ENCODE measurements around the gene CCR9.

CCR9 gene

DNA sequence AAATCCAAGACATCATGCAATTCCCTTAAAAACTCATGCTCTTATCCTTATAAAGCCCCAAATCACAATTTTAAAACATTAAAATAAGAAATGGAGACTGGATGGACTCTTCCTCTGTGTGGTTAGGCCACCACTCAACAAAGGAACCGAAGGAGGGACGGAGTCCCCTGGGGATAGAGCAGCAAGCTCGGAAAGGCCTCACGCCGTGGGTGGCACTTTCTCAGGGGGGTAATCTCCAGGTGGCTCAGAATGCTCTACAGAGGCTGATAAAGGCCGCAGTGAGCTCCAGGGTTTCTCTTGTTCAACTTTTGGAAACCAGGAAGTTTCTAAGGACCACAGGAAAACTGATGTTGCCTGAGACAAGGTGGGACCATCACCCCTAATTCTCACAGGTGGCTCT lies 23.2 kb downstream of the CCR9 start:
- no peak for DNase-seq

DNA sequence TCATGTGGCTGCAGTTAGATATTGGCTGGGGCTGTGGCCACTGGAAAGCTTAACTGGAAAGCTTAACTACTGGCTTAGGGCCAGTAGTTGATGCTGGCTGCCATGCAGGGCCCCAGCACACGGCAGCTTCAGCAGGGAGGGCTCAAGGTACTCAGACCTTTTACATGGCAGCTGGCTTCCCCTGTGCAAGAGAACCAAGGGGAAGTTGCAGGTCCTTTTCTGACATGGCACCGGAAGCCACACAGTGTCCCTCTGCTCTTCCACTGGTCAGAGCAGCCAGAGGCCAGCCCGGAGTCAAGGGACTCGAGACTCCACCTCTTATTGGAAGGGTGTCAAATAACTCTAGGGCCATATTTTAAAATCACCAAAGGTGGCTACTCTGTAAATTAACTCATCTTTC lies 24.5 kb downstream of the CCR9 start:
- DNase-seq, result no peak

DNA sequence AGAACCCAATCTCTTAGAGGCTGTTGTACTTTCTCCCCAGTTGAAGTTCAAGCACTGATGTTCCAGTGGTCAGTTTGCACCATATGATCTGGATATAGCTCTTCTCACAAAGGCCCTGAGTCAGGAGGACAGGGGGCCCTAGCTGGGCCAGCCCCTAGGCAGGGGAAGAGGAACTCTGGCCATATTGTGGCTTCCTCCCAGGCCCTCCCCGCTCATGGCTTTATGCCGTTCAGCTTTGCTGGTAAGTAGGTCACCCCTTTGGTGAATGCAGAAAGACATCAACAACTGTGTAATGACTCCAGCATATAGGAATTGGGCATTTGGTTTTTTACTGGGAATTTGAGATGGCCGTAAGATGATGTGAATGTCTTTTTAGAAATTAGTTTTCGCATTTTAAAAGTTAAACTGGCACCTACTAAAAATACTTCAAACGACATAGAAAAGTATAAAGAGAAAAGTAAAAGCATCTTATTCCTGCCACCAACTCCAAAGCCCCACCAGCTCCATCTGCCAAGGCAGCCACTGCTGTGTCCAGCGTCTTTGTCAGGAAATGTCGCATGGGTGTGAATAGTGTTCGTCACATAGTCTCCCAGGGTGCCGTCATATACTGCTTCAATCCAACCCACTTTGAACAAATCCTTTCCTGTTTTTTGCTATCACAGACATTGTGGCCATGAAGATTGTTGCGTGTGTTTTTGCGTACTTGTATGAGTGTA lies 25.3 kb downstream of the CCR9 start:
- DNase-seq, result no peak

DNA sequence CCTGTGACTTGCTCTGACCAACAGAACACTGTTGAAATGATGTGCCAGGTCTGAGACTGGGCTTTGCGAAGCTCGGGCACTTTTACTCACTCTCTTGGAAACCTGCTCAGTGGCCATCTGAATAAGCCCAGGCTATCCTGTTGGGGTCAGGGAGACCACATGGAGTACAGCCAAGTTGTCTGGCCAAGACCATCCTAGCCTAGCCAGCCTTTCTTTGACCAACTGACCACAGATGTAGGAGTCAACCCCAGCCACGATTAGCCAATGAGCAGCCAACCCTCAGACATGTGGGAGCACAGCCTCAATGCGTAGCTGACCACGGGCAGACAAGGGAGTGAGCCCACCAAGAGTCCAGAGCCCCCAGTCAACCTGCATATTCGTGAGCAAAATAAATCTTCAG lies 26.1 kb downstream of the CCR9 start:
- DNase-seq, result no peak

DNA sequence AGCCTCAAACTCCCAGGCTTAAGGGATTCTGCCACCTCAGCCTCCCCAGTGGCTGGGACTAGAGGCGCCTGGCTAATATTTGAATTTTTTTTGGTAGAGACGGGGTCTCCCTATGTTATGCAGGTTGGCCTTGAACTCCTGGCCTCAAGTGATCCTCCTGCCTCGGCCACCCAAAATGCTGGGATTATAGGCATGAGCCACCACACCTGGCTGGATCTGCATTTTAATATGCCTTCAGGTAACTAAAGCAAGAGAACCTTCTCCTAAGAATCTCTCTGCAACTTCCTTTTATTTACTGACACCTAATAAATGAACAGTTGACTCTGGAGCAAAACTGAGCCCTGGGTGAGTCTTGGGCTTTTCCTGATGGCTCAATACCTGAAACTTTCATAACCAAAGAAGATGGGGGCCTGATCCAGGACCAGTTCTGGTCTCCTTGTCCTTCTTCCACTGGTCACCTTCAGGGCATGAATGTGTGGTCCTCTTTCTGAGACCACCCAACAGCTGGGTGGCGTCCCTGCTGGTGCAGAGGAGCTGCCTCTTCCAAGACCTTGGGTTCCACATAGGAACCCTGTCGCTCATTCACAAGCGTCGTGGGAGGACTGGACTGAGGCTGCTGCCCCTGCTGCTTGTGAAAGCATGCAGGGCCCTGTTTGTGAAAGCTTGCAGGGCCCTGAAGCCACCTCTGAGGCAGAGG lies 28.2 kb downstream of the CCR9 start:
- DNase-seq, result no peak

DNA sequence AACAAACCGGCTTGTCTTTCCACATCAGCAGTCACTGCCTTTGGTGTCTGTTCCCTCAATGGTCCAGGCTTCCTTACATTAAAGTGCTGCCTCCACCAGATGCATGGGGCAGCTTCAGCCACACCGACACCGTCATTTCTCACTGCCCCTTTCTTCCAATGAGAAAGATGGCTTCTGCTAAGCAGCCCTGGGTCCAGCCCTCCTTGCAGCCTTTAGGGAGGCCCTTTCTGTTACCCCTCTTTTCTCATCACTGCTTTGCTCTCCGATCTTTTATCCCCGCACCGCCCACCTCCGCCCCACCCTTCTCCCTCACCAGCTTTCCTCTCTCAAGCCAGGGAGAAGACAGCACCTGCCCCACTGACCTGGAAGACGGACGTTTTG lies 28.7 kb downstream of the CCR9 start:
- DNase-seq, result no peak

DNA sequence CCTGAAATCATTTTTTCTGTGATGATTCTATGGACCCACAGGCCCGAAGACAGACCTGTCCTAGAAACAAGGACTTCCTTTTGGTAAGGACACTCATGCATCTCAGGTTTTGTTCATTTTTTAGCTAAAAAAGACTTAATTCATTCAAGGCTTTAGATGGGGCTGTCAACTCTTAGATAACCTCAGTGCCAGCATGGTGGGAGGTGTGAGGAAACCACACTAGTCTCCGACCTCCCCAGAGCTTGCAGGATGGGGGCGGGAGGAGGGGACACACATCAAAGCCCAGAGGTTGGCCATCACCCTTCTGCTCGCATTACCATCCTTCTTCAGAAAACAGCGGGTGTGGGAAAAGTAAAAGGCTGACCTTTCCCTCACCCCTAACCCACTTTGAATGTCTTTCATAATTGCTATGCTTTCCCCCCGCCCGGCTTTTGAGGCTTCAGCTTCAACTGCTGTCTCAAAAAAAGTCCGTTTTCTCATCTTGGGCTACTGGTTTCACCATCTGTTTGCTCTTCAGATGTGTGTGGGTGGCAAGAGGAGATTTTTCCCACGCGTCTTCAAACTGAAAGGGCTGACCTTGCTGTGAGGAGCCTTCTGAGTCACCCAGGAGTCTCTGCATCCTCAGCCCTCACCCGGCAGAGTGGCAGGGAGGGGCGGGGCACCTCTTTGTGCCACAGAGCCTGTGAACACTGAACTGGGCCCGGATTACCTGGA lies 29.3 kb downstream of the CCR9 start:
- no peak for DNase-seq

DNA sequence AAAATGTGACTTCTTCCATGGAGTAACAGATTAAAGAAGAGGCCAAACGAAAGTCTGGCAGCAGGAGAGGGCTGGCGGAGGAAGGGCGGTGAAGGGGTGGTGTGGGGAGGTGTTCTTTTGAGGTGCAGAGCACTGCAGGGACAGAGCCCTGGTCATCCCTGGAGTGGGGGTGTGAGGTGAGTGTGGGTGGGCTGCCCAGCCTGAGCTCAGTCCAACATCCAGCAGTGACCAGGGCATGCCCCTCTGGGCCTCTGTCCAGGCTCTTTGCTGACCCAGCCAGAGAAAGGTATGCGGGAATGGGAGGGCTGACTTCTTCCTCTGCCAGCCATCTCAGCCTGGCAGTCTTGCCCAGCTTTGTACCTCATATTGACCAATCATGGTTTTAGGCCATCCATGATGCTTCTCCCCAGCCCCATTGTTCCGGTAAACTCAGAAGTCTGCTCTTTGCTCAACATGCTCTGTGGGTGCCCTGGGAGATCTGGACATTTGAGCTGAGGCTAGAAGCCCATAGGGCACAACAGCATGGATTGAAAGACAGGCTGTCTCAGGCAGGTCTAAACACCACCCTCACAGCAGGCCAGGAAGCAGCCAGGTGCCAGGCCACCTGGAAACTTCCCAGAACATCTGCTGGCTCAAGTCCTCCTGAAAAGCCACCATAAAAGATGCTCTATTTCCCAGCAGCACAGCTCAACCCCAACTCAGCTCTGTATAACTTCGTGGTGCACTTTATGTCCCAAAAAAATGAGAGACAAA lies 31.0 kb downstream of the CCR9 start:
- no peak for DNase-seq

DNA sequence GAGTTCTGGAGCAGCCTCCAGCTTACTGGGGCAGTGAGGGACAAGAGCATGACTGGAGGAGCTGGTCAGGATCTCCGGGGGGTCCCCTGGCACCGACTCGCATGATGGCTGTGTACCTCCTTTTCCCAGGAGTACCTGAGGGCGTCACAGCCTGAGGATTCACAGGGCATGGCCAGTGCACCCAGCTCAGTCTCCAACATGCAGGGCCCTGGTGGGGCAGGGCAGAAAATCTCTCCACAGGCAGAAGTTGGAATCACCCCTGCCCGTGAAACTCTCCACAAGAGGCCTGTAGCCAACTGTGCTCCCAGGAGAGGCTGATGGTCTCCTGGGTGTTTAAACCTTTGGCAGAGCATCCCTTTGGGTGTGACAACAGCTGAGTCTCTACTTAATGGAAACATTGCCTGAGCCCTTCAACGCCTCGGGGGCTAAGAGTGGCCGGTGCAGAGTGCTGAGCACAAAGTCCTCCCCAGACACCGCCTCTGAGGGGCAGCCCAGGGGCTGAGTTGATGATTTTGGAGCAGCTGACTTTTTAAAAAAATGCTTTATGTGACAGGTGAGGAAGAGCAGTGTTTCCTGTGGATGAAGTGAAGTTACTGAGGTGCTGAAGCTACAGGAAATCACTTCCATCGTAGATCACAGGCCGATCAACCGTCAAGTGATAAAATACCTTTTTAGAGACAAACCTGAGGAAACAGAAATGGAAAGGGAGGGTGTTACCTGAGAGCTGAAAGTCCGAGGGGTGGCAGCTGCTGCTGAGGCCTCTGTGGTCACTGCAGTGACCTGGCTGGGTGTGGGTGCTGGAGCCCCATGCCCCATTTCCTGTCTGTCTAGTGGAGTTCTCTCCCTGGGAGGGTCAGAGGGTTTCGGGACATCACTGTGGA lies 35.1 kb downstream of the CCR9 start:
- DNase-seq, result no peak

DNA sequence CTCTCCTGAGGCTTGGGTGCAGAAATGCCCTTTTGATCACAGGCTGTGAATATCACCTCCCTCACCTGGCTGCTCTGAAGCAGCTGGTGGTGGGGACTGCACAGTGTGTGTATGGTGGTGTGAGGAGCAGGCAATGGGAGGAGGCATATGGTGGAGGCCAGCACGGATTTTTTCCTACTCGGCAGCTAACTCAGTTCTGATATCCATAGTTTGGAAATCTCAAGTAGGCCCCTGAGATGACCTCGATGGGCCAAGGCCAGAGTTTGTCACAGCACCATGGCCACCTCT lies 35.6 kb downstream of the CCR9 start:
- DNase-seq, result no peak

DNA sequence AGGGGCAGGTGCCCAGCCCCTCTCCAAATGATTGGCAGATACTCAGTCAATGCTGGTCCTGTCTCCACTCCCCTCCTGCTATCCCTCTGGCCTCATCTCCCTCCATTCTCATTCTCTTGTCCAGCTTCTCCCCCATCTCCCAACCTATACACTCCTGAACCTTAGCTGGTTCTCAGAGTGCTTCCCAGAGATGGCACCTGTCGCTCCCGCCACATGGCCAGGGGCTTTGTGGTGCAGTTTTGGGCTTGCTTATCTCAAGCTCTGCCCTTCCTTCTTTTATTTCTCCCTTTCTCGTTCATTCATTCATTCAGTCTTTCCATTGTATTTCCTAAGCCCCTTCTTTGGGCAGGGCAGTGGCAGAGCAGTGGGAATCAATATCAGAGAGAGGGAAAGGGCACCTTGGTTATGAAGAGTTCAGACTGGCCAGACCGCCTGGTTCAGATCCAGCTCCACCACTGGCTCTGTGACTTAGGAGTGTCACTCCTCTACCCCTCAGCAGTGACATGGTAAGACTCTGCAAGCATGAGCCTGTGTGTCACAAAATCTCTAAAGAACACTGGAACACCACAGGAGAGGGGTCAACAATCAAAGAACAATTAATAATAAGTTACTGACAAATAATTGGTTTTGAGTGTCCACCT lies 36.7 kb downstream of the CCR9 start:
- no peak for DNase-seq

DNA sequence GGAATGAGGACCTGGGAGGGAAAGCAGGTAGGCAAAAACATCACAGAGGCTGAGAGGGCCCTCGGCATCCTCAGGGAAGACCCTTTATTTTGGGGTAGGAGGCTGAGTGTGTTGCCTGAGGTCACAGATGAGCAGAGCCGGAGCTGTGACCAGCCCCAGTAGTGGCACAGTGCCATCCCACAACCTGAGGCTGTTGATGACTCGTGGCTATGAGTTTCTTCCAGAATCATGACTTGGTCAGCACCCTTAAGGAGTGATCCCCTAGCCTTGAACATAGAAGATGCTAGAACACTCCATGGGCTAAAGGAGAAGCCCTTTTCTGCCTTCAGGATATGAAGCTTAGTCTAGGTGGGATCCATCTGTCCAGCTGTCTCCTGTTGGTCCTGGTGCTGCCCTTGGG lies 37.4 kb downstream of the CCR9 start:
- DNase-seq, result no peak

DNA sequence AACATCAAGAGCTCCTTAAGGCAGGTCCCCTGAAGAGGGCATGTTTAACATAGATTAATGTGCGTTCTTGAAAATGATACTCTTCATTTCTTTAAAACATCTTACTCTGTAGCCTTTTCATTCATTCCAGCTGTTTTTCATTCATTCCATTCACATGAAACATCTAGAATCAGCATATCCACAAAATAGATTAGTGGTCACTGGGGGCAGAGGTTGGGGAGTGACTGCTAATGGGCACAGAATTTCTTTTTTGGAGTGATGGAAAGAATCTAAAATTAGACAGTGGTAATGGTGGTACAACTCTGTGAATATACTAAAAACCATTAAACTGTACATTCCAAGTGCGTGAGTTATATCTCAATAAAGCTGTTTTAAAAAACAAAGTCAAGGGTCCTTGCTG lies 41.5 kb downstream of the CCR9 start:
- DNase-seq, result no peak

DNA sequence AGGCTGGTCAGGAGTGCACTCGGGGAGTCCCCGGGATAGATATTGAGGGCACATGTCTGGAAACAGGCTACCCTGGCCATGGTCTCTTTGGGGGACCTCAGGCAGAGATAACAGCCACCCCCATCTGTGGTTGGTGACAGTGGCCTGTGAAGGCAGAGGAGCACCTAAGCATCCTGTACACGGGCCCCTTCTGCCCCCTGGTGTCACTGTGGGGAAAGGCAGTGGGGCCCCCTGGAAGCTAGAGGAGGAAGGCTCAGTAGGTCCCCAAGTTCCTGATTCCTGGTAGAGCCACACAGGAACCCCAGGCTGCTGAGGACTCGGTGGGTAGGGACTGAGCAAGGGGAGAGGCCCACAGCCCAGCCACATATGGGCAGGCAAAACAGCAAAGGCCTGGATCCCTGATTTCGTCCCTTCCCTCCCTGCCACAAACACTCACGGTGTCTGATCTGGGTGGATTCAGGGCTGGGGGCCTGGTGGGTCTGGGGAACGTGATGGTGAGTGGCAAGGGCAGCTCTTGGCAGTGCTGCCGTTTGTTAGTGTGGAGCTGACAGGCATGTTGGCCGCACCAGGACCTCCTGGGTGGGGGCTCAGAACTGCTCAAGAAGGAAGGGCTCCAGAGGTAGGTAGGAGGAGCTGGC lies 42.8 kb downstream of the CCR9 start:
- DNase-seq, result no peak

DNA sequence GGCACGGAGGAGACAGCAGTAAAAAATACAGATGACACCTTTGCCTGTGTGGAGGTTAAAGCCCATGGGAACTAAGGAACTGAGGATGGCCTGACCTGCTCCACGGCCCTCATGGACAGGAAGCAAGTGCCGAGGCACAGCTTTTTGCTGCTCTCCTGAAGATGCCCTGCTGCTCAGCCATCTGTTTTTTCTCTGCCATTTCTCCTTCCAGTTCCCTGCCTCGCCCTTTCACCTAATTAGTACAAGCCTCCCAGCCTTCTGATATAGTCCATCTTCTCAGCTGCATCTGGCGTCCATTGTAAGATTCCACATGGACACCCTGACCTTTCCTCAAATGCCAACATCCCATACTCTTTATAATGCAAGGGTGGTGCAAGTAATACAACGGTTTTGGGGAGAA lies 45.2 kb downstream of the CCR9 start:
- no peak for DNase-seq

DNA sequence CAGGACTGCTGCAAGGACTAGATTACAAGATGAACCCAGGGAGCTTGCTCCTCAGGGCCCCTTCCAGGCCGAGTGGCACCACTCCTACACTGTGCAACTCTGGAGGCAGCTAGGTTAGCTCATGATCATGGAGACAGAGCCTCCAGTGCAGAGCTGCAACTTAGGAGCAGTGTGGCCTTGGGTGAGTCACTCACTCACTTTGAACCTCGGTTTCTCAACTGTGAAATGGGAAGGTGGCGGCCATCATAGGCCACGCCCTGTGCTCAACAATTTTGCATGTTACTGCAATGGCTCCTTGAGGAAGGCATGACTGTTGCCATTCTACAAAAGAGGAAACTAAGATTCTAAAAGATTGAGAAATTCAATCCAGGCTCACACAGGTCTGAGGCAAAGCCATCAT lies 45.8 kb downstream of the CCR9 start:
- DNase-seq, result no peak

DNA sequence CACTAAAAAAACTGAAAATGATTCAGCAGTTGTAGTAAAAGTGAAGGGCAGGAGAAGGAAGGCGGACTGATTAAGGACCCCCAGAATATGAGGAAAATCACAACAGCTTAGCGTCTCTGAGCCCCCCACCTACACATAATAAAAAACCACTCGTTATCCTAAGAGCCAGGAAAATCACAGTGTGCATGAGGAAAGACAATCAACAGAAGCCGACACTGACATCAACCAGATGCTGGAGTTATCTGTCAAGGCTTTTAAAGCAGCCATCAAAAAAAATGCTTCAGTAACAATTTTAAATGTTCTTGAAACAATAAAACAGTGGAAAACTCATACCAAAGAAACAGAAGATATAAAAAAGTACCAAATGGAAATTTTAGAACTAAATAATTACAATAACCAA lies 47.2 kb downstream of the CCR9 start:
- no peak for DNase-seq

DNA sequence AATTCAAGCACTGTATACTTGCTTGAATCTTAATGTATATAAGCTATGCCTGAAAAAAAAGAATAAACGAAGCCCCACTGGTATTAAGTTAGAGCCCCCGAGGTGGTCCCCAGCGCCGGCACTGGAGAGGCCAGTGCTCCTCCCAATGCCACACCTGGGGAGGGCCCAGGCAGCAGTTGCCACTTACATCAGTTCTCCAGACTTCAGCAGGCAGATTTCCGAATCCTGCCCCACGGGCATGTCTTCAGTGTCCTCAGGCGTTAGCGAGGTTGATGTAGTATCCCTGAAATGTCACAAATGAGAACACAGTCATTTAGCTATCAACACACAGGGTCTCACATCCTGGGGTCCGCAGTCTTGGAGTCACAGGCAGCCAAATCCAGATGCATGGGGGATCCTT lies 49.9 kb downstream of the CCR9 start:
- no peak for DNase-seq

DNA sequence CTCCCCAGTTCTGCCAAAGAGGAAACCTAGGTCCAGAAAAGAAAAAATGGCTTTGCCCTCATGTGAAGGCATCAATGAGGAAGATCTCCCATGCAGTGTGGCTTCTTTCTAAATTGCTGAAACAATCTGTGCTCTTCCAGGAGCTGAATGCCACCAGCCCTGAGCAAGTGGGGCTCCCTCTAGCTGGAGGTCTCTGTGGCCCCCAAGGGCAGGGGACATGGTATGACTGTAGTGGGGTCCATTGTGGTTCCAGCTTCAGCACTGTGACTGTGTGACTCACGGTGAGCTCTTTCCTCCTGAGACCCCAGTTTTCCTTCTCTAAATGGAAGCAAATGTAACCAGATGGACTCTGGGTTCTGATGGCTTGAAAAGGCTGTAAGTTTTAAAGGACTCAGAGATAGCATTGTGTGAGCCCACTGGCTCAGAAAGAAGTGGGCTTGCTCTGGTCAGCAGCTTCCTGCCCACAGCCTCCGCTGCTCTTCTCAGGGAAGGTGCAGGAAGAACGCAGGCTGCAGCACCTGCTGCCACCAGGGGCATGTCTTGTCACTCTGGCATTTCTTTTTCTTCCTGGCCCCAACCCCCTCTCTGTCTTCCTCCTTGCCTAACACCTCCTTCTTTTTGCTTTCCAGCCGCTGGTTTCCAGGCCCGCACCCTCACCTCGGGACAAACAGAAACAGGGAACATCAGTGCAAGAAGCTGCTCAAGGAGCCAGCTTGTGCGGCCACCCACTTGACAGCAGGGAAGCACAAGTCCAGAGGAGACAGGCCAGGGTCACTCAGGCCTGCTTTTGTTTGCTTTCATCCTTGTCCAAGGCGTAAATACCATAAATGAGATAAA lies 51.1 kb downstream of the CCR9 start:
- no peak for DNase-seq

DNA sequence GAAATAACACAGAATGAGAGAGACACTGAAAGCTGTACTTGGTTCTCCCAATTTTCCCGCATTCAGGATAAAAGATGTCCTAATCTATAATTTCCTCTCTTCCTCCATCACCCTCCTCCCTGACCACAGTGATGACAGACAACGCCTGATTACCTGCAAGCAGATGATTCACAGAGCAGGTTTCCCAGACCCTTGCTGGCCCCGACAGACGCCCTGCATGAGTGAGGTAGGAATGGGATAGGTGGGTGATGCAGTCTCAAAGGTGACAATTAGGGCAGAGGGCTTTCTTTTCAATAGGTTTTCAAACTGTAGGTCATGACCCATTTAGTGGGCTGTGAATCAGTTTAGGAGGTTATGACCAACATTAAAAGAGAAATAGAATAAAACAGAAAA lies 51.7 kb downstream of the CCR9 start:
- no peak for DNase-seq

DNA sequence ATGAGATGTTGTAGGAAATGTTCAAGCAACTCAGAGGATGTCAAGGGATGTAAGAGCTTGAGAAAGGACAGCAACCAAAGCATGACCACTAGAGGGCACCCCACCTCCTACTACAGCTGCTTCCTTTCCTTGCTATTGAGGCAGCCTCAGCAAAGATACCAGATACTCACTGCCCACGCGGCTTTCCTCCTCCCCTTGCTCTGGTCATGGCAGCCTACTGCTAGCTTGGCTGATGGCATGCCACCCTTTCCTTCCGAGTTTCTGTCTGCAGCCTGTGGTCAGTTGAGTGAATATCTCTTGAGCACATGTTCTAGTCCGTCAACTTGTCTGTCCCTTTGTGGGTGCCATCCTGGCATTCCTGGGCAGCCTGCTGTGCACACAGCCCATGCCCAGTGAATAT lies 52.5 kb downstream of the CCR9 start:
- peak; percentile 6 for DNase-seq
